SJSA1 (cell line): ENCODE results near the gene UCN2. TPM values are rescaled to one million over a fixed set of nuclear protein-coding genes. Genes with fewer than 3 reads are reported as not detected.
A peak's percentile ranks its signal among the peaks of the same experiment; 100 is the strongest.

Experiments
- DNase-seq, 2 experiments: peaks; one replicate each; pipeline ENCODE4 v3.0.0-alpha.2; 2015 to 2020; ENCODE audit warnings: low spot score in 2 of 2, low read depth in 1 of 2
- H3K27ac ChIP-seq: fragments of 250-450 bp; sonication (Bioruptor Pico); 2 replicates; pipeline ENCODE4 v1.5.1; 2020; ENCODE audit warnings: mild to moderate bottlenecking, moderate library complexity
- H3K27me3 ChIP-seq: fragments of 250-450 bp; sonication (Bioruptor Pico); replicated peaks from 2 replicates; pipeline ENCODE4 v1.5.1; 2020; ENCODE audit warnings: mild to moderate bottlenecking, moderate library complexity
- H3K36me3 ChIP-seq: fragments of 250-450 bp; sonication (Bioruptor Pico); 2 replicates; pipeline ENCODE4 v1.5.1; 2020; ENCODE audit warnings: mild to moderate bottlenecking
- H3K4me1 ChIP-seq: fragments of 250-450 bp; sonication (Bioruptor Pico); replicated peaks from 2 replicates; pipeline ENCODE4 v1.6.1; 2021; ENCODE audit warnings: mild to moderate bottlenecking
- H3K4me3 ChIP-seq: fragments of 250-450 bp; sonication (Bioruptor Pico); 2 replicates; pipeline ENCODE4 v1.5.1; 2020; ENCODE audit warnings: mild to moderate bottlenecking
- H3K9me3 ChIP-seq: fragments of 250-450 bp; sonication (Bioruptor Pico); replicated peaks from 2 replicates; pipeline ENCODE4 v1.5.1; 2020; ENCODE audit warnings: mild to moderate bottlenecking
- total RNA-seq: library from RNA; depleted of rRNA; stranded (reverse); fragments of >200 nt; shearing (Covaris generic); gene quantifications from 2 replicates; pipeline ENCODE4 v1.2.3, GENCODE V29; 2014

The UCN2 gene
- total RNA-seq, 1 experiment from 2014 or later = 12.1 TPM

- Histone ChIP-seq H3K27ac (no peak overlapping the region), H3K36me3 (peaks cover 100% of the 10 kb centered on the region), H3K9me3 (no peaks in the 10 kb centered on the region), H3K27me3 (no peaks in the 10 kb centered on the region), H3K4me1 (peaks cover 3% of the 10 kb centered on the region; the same call in 1 of the 2 replicates), H3K4me3 (no peak overlapping the region)
- DNase-seq = no peak
Observed at GRCh38 chr3:48575366-48575765, 11.8 kb upstream of the UCN2 start.

GRCh38 chr3:48573973-48574585 is 10.5 kb upstream of the UCN2 start:
- peaks cover 100% of the 10 kb centered on the region for H3K36me3 ChIP-seq

GRCh38 chr3:48572517-48572916 is 8.9 kb upstream of the UCN2 start:
- Histone ChIP-seq H3K4me1 (peaks cover 31% of the 10 kb centered on the region), H3K27me3 (no peaks in the 10 kb centered on the region), H3K36me3 (peaks cover 100% of the 10 kb centered on the region), H3K27ac (no peak overlapping the region), H3K9me3 (no peaks in the 10 kb centered on the region), H3K4me3 (no peak overlapping the region)
- no peak for DNase-seq

More at GRCh38 chr3:48573973-48574585, 10.5 kb upstream of the UCN2 start:
- Histone ChIP-seq H3K4me3 (no peak overlapping the region), H3K4me1 (peaks cover 16% of the 10 kb centered on the region), H3K9me3 (no peaks in the 10 kb centered on the region), H3K27ac (no peak overlapping the region), H3K27me3 (no peaks in the 10 kb centered on the region)
- no peak for DNase-seq

- no peaks in the 10 kb centered on the region for H3K9me3 ChIP-seq
- H3K36me3 ChIP-seq = peaks cover 100% of the 10 kb centered on the region
- H3K4me3 ChIP-seq = no peak overlapping the region
- H3K4me1 ChIP-seq = peaks cover 37% of the 10 kb centered on the region
- DNase-seq = no peak
- no peak overlapping the region for H3K27ac ChIP-seq
- no peaks in the 10 kb centered on the region for H3K27me3 ChIP-seq
Observed at GRCh38 chr3:48571938-48572337, 8.4 kb upstream of the UCN2 start.

GRCh38 chr3:48569808-48570450 is 6.3 kb upstream of the UCN2 start:
- no peak overlapping the region for H3K27ac ChIP-seq
- no peaks in the 10 kb centered on the region for H3K9me3 ChIP-seq
- H3K36me3 ChIP-seq = peaks cover 100% of the 10 kb centered on the region
- H3K27me3 ChIP-seq = no peaks in the 10 kb centered on the region
- H3K4me1 ChIP-seq = peaks cover 57% of the 10 kb centered on the region
- DNase-seq = no peak
- H3K4me3 ChIP-seq = no peak overlapping the region

GRCh38 chr3:48569400-48569799 is 5.8 kb upstream of the UCN2 start:
- H3K27me3 ChIP-seq = no peaks in the 10 kb centered on the region
- no peak overlapping the region for H3K4me3 ChIP-seq
- no peaks in the 10 kb centered on the region for H3K9me3 ChIP-seq
- H3K36me3 ChIP-seq = peaks cover 100% of the 10 kb centered on the region
- H3K4me1 ChIP-seq = peaks cover 63% of the 10 kb centered on the region
- no peak for DNase-seq
- H3K27ac ChIP-seq = no peak overlapping the region

GRCh38 chr3:48568476-48568875 is 4.9 kb upstream of the UCN2 start:
- Histone ChIP-seq H3K4me3 (no peak overlapping the region), H3K27ac (peak overlapping the region; percentile 14), H3K4me1 (peaks cover 72% of the 10 kb centered on the region), H3K9me3 (no peaks in the 10 kb centered on the region), H3K27me3 (no peaks in the 10 kb centered on the region), H3K36me3 (peaks cover 99% of the 10 kb centered on the region)
- DNase-seq = no peak

GRCh38 chr3:48567500-48567899 is 3.9 kb upstream of the UCN2 start:
- Histone ChIP-seq H3K27ac (no peak overlapping the region), H3K4me3 (no peak overlapping the region), H3K4me1 (peaks cover 82% of the 10 kb centered on the region), H3K27me3 (no peaks in the 10 kb centered on the region), H3K36me3 (peaks cover 99% of the 10 kb centered on the region), H3K9me3 (no peaks in the 10 kb centered on the region)
- DNase-seq = no peak

- H3K4me3 ChIP-seq = no peak overlapping the region
- H3K27me3 ChIP-seq = no peaks in the 10 kb centered on the region
- no peak overlapping the region; the same call in 1 of the 2 replicates for H3K27ac ChIP-seq
- DNase-seq = no peak
- no peaks in the 10 kb centered on the region for H3K9me3 ChIP-seq
- H3K4me1 ChIP-seq = peaks cover 86% of the 10 kb centered on the region
- H3K36me3 ChIP-seq = peaks cover 99% of the 10 kb centered on the region
Observed at GRCh38 chr3:48567090-48567489, 3.5 kb upstream of the UCN2 start.

- H3K36me3 ChIP-seq = peaks cover 96% of the 10 kb centered on the region
- H3K4me3 ChIP-seq = no peak overlapping the region
- no peaks in the 10 kb centered on the region for H3K27me3 ChIP-seq
- H3K27ac ChIP-seq = peak overlapping the region; percentile 86
- H3K9me3 ChIP-seq = no peaks in the 10 kb centered on the region
- H3K4me1 ChIP-seq = peaks cover 93% of the 10 kb centered on the region
- no peak for DNase-seq
Observed at GRCh38 chr3:48566401-48566760, 2.8 kb upstream of the UCN2 start.

- Histone ChIP-seq H3K27ac (peak overlapping the region; percentile 86), H3K27me3 (no peaks in the 10 kb centered on the region), H3K4me3 (no peak overlapping the region), H3K9me3 (no peaks in the 10 kb centered on the region), H3K36me3 (peaks cover 95% of the 10 kb centered on the region), H3K4me1 (peaks cover 99% of the 10 kb centered on the region)
- DNase-seq = peak; percentile 71 to 87
Observed at GRCh38 chr3:48565591-48566400, 2.2 kb upstream of the UCN2 start.

GRCh38 chr3:48565186-48565585 is 1.6 kb upstream of the UCN2 start:
- no peak overlapping the region for H3K4me3 ChIP-seq
- peaks cover 90% of the 10 kb centered on the region for H3K36me3 ChIP-seq
- peak overlapping the region; percentile 86 for H3K27ac ChIP-seq
- H3K27me3 ChIP-seq = no peaks in the 10 kb centered on the region
- H3K9me3 ChIP-seq = no peaks in the 10 kb centered on the region
- peaks cover 100% of the 10 kb centered on the region for H3K4me1 ChIP-seq
- no peak for DNase-seq

GRCh38 chr3:48564667-48565066 is 1.1 kb upstream of the UCN2 start:
- H3K4me1 ChIP-seq = peaks cover 100% of the 10 kb centered on the region

GRCh38 chr3:48564022-48564421 is 441 bp upstream of the UCN2 start:
- H3K27me3 ChIP-seq = no peaks in the 10 kb centered on the region
- DNase-seq = peak; percentile 84 to 95

More at GRCh38 chr3:48564667-48565066, 1.1 kb upstream of the UCN2 start:
- Histone ChIP-seq H3K9me3 (no peaks in the 10 kb centered on the region), H3K36me3 (peaks cover 88% of the 10 kb centered on the region), H3K4me3 (no peak overlapping the region), H3K27me3 (no peaks in the 10 kb centered on the region), H3K27ac (peak overlapping the region; percentile 86)
- DNase-seq = no peak

More at GRCh38 chr3:48564022-48564421, 441 bp upstream of the UCN2 start:
- Histone ChIP-seq H3K27ac (peak overlapping the region; percentile 86), H3K9me3 (no peaks in the 10 kb centered on the region), H3K4me1 (peaks cover 100% of the 10 kb centered on the region), H3K4me3 (no peak overlapping the region), H3K36me3 (peaks cover 87% of the 10 kb centered on the region)
